ENCODE measurements around the gene NPLOC4. TPM values are rescaled to one million over a fixed set of nuclear protein-coding genes. Genes with fewer than 3 reads are reported as not detected.
"Not testable (repeated sequence)": the region's sequence is repeated elsewhere in the genome, so short reads cannot be mapped to it uniquely, and the experiment has no call there.

Gene NPLOC4
- total RNA-seq, 1 experiment from 2014 or later = 55.0 TPM

DNA sequence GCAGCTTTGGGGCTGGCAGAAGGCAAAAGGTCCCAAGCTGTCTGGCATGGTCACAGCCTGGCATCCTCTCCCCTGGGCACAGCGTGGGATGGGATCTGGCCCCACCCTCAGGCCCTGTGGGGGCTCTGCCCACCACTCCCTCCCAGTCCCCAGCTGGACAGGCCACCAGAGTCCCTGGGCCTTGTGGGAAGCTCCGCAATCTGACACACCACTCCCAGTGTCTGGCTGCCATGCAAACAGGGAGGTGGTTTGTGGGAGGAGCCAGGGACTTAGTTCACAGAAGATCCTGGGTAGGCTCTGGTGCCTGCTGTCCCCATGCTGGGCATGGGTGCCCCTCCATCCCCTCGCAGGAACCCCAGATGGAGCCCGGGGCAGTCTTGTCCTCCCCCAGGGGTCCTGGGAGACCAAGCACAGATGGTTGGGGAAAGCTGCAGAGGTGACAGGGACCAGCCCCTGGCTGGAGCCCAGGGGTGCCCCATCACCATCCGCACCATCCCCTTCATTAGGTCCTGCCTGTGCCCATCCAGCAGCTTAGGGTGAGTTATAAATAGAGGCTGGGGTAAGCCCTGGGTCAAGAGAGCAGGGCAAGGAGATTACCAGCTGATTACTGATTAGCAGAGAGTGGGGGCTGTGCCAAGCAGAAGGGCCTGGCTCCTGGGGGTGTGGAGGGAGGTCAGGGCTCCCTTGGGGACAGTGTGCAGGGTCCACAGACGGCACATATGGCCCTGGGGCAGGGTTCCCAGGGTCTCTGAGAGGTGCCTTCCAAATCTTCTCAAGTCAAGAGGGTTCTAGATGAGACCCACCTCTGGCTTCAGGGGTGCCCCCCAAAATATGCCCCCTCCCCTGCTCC, 102.5 kb downstream of the NPLOC4 start:
- DNase-seq (ENCODE audit: low spot score) = no peak

DNA sequence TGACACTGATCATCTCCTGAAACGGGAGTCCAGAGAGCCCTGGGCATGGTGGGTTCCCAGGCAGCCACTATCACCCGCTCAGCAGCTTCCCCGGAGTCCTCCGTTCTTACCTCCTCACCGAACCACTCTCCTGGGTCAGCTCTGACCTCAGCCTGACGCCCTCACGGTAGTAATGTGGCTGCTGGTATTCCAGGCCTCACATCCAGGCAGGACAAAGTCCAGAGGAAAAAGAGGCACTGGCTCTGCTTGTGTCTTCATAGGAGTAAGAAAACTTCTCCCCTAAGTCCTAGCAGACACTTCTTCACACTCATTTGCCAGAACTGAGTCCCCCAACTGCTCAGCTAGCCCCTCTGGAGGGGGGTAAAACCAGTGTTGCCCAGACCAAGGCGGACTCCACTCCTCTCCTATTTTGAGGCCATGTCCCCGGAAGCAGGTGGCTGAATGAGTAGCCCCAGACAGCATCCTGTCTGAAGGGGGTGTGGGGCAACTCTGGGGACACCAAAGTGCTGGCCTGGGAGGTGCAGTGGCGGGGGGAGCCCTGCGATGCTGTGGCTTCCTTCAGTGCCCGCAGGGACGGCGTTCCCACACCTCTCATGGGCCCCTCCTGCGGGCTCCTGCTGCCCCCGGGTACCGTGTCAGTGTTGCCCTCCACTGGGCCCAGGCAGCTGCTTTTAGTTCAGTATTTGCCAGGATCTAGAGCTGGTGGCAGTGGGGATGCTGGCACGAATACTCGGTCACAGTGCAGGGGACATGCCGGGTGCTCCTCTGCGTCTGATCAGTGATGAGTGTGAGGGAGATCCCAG, 103.4 kb downstream of the NPLOC4 start:
- no peak for DNase-seq (ENCODE audit: low spot score)

- DNase-seq (ENCODE audit: low spot score) = no peak
Measured at GRCh38 chr17:81532490-81533287, 104.2 kb downstream of the NPLOC4 start.

- not testable (repeated sequence) for DNase-seq (ENCODE audit: low spot score)
Measured at GRCh38 chr17:81531998-81532404, 104.9 kb downstream of the NPLOC4 start.

DNA sequence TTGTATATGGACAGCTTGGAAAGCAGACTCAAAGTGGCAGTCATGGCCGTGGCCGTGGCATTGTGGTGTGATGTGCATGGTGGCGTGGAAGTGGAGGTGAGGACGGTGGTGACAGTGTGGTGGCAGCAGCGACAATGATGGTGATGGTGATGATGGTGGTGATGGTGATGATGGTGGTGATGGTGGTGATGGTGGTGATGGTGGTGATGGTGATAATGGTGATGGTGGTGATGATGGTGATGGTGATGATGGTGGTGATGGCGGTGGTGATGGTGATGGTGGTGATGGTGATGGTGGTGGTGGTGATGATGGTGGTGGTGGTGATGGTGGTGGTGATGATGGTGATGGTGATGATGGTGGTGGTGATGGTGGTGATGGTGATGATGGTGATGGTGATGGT, 105.9 kb downstream of the NPLOC4 start:
- not testable (repeated sequence) for DNase-seq (ENCODE audit: low spot score)

- DNase-seq (ENCODE audit: low spot score) = no peak
Measured at GRCh38 chr17:81529437-81529803, 107.5 kb downstream of the NPLOC4 start.

- no peak for DNase-seq (ENCODE audit: low spot score)
Measured at GRCh38 chr17:81528651-81529436, 108.1 kb downstream of the NPLOC4 start.

DNA sequence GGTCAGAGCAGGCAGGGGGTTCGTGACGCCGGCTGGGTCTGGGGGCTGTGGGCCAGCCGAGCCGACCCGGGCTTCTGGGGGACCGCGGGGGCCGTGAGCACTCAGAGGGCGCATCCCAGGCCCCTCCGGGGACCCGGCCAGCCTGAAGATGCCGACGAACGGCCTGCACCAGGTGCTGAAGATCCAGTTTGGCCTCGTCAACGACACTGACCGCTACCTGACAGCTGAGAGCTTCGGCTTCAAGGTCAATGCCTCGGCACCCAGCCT, 108.6 kb downstream of the NPLOC4 start:
- DNase-seq (ENCODE audit: low spot score) = no peak

- no peak for DNase-seq (ENCODE audit: low spot score)
Measured at GRCh38 chr17:81527591-81528383, 109.1 kb downstream of the NPLOC4 start, which contains the start of gene FSCN2. FSCN2 (plus strand) TSS chr17:81528377; CDS start chr17:81528532, 155 bp downstream.

- DNase-seq (ENCODE audit: low spot score) = no peak
Measured at GRCh38 chr17:81526662-81527571, 110.0 kb downstream of the NPLOC4 start.

DNA sequence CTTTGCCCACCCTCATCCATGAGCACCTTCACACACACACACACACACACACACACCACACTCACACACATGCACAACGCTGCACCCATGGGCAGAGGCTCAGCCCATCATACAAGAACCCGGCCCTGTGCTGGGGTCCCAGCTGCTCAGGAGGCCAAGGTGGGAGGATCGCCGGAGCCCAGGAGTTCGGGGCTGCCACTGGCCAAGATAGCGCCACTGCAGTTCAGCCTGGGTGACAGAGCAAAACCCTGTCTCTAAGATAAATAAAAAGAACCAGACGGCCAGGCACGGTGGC, 112.1 kb downstream of the NPLOC4 start:
- DNase-seq (ENCODE audit: low spot score) = no peak

- DNase-seq (ENCODE audit: low spot score) = no peak
Measured at GRCh38 chr17:81524039-81524864, 112.7 kb downstream of the NPLOC4 start.

- peak; percentile 60 for DNase-seq (ENCODE audit: low spot score)
Measured at GRCh38 chr17:81523402-81524038, 113.4 kb downstream of the NPLOC4 start.

DNA sequence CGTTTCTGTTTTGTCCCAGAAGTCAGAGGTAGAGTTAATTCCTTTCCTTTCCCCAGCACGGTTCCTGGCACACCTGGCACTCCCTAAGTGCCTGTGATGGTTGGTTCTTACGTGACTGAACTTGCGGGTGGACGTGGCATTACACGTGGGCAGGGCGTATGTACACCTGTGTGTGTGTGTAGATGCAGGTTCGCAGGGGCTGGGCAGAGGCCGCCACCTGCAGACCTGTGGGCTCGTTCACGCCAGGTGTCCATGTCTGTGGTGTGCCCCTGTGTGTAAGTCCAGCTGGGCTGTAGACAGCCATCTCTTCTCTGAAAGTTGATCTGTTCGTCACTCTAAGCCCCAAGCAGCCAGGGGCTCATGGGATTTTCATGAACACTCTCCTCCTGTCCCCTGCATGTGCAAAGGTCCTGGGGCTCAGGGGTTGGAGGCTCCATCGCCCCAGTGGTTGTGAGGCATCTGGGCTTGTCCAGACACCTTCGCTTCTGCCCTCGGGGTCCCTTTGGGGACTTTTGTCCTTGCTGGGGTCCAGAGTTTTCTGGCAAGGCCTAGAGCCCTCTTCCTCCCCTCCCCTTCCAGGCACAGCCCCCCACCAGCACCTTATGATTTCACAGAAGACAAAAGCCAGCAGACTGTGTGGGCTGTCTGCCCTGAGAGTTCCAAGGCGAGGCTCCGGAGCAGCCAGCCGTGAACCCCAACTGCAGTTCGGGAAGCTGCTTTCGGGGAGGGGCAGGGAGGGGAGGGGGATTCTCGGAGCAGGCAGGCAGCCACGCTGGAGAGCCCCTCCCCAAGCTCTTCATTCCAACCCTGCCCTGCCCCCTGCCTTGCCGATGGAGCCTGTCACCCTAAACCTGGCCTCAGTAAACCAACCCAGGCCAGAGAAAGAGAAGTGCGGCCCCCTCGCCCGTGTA, 114.2 kb downstream of the NPLOC4 start:
- no peak for DNase-seq (ENCODE audit: low spot score)

DNA sequence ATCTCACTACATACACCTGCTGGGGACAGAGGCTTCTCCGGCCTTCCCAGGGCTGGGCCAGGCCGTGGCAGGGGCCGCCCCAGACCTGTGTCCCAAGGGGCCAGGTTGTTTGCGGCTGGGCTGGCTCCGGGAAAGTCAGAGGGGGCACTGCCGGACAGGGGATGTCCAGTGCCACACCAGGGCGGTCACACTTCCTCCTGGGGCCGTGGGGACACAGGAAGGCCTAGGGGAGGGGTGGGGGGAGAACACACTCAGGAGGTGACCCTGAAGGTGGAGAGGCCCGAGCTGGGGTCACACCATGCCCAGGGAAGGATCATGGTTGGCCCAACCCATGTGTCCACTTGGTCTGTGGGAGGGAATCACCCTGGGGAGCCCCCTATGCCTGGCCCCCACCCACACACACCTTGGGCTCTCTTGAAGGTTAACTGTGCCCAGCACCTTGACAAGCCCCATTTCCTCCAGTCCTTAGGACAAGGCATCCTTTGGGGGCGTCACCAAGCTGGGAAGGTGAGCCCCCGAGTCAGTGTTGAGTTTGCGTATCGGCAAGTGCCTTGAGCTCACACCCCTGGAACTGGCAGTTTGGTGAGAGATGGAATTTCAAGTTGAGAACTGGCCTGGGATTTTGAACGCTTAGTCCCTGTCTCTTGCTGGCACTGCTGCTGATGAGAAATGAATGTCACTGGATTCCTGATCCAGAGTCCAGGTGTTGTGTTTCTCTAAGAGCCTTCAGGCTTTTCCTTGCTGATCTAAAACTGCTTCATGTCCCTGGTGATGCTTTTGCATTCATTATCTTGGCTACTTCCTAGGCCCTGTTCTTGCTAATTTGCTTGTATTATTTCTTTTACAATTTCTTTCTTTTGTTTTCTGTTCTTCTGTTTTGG, 116.7 kb downstream of the NPLOC4 start:
- DNase-seq (ENCODE audit: low spot score) = no peak

DNA sequence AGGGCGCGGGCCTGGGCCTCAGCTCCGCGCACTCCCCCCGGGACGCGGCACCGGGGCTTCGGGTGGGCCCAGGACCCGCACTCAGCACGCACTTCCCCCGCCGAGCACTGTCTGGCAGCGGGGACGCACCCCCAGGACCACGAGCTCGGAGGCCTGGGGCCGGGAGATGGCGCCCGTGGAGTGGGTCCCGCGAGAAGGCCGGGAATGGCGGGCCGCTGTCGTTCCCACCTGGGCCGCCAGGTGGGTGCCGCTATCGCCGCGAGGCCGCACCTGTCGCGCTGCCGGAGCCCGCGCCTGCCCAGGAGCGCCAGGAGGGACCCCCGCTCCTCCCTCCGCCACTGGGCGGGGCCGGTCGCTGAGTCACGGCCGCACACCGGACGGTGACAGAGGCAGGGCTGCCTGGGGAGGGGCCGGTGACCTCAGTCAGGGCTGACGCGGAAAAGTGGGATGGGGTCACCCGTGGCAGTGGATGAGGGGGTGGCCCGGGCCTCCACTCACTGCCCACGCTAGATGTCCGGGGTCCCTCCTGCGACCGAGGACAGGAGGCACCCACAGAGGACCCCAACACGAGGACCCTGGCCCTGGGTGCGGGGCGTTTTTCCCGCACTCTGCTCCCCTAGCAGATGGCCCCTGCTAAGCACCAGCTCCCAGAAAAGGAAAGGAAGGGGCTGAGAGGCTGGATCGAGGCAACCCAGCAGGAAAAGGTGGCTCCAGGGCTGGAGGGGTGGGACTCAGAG, 117.5 kb downstream of the NPLOC4 start:
- no peak for DNase-seq (ENCODE audit: low spot score)

Data from H4 (cell line).